H1 (cell line): ENCODE results near the gene RELL1. TPM values are rescaled to one million over a fixed set of nuclear protein-coding genes. Genes with fewer than 3 reads are reported as not detected.

Experiments
- CTCF ChIA-PET: fragments of 300-600 bp; sonication (Branson Sonifier 250); formaldehyde crosslinking; loops from one replicate; lab custom pipeline; 2021; ENCODE audit not compliant: partially characterized antibody; lab: Charles Lee
- POLR2A ChIA-PET: fragments of 300-600 bp; sonication (Branson Sonifier 250); formaldehyde crosslinking; loops from one replicate; lab custom pipeline; 2021; ENCODE audit warnings: inconsistent platforms; ENCODE audit not compliant: partially characterized antibody; lab: Charles Lee
- DNase-seq, 2 experiments: peaks; one replicate each; pipeline versions ENCODE4 v3.0.0 to v3.0.0-alpha.2; 2010 to 2022; ENCODE audit warnings: low spot score in 2 of 2, low read depth in 1 of 2, mixed read lengths in 1 of 2
- FAIRE-seq: peaks from 2 replicates; lab custom pipeline; 2011; peaks lifted over from hg19 to GRCh38; lab: Jason Lieb, UNC
- H2AFZ ChIP-seq: 2 replicates; pipeline ENCODE4 v1.8.1; 2012; ENCODE audit warnings: low read length, inconsistent platforms
- H2AK5ac ChIP-seq: 2 replicates; pipeline ENCODE4 v1.6.1; 2013; ENCODE audit warnings: low read depth, low read length
- H2BK120ac ChIP-seq: replicated peaks from 2 replicates; pipeline ENCODE3; 2013; ENCODE audit warnings: low read depth, low read length, inconsistent platforms
- H2BK12ac ChIP-seq: 2 replicates; pipeline ENCODE4 v1.6.1; 2013; ENCODE audit warnings: low read depth, low read length
- H2BK15ac ChIP-seq: 2 replicates; pipeline ENCODE4 v1.6.1; 2013; ENCODE audit warnings: low read length
- H2BK20ac ChIP-seq: 2 replicates; pipeline ENCODE4 v1.6.1; 2013; ENCODE audit warnings: low read length
- H2BK5ac ChIP-seq: 2 replicates; pipeline ENCODE4 v1.6.1; 2013; ENCODE audit warnings: low read depth, low read length
- H3K14ac ChIP-seq: 2 replicates; pipeline ENCODE4 v1.6.1; 2013; ENCODE audit warnings: inconsistent platforms; ENCODE audit not compliant: insufficient read length
- H3K18ac ChIP-seq: 2 replicates; pipeline ENCODE4 v1.6.1; 2013; ENCODE audit warnings: low read length; ENCODE audit errors: extremely low read depth
- H3K23ac ChIP-seq: 2 replicates; pipeline ENCODE4 v1.6.1; 2013; ENCODE audit warnings: inconsistent platforms; ENCODE audit not compliant: insufficient read length
- H3K23me2 ChIP-seq: 2 replicates; pipeline ENCODE4 v1.6.1; 2013; ENCODE audit warnings: low read depth, low read length
- H3K27ac ChIP-seq: 2 replicates; pipeline ENCODE4 v1.6.1; 2011; ENCODE audit warnings: low read depth, low read length, inconsistent platforms
- H3K27me3 ChIP-seq, 4 experiments: replicated peaks in 1 of 4; 1 replicate in 1 of 4; 2 replicates in 3 of 4; pipeline versions ENCODE4 v1.6.1 to v1.8.1; 2011 to 2013; ENCODE audit warnings: low read length in 3 of 4, mild to moderate bottlenecking in 3 of 4, inconsistent platforms in 2 of 4, mixed read lengths in 2 of 4, moderate library complexity in 1 of 4; ENCODE audit not compliant: control insufficient read depth in 3 of 4, insufficient read depth in 3 of 4; ENCODE audit errors: extremely low read depth in 1 of 4
- H3K36me3 ChIP-seq, 4 experiments: 2 replicates each; pipeline versions ENCODE4 v1.6.1 to v1.8.1; 2011 to 2013; ENCODE audit warnings: mild to moderate bottlenecking in 4 of 4, low read length in 3 of 4, moderate library complexity in 2 of 4, control low read depth in 1 of 4, inconsistent platforms in 1 of 4; ENCODE audit not compliant: insufficient read depth in 4 of 4, control insufficient read depth in 2 of 4
- H3K4ac ChIP-seq: replicated peaks from 2 replicates; pipeline ENCODE3; 2013; ENCODE audit warnings: low read length, low read depth, mixed read lengths, inconsistent platforms; ENCODE audit not compliant: insufficient read length
- H3K4me1 ChIP-seq, 4 experiments: replicated peaks in 1 of 4; 1 replicate in 1 of 4; 2 replicates in 3 of 4; pipeline versions ENCODE4 v1.6.1 to v1.8.1; 2011 to 2013; ENCODE audit warnings: low read length in 3 of 4, inconsistent platforms in 2 of 4, mixed read lengths in 1 of 4; ENCODE audit not compliant: insufficient read depth in 4 of 4, control insufficient read depth in 3 of 4
- H3K4me2 ChIP-seq, 2 experiments: 2 replicates each; pipeline versions ENCODE4 v1.6.1 to v1.8.1; 2011 to 2013; ENCODE audit warnings: low read depth in 2 of 2, low read length in 2 of 2, control low read depth in 1 of 2, inconsistent platforms in 1 of 2, mild to moderate bottlenecking in 1 of 2; ENCODE audit not compliant: insufficient read depth in 1 of 2
- H3K4me3 ChIP-seq, 4 experiments: fragments of 200-600, 300-600 bp in 1 of 4; sonication (generic), shearing (Covaris generic), sonication (Bioruptor Twin) in 1 of 4; 2 replicates each; pipeline versions ENCODE4 v1.5.1 to v1.8.1; 2011 to 2016; ENCODE audit warnings: low read length in 4 of 4, low read depth in 3 of 4, control low read depth in 2 of 4, inconsistent platforms in 2 of 4, mild to moderate bottlenecking in 2 of 4, mixed read lengths in 1 of 4, moderate library complexity in 1 of 4; ENCODE audit not compliant: insufficient read depth in 2 of 4; ENCODE audit errors: extremely low read depth in 1 of 4
- H3K56ac ChIP-seq: replicated peaks from 2 replicates; pipeline ENCODE3; 2013; ENCODE audit warnings: low read depth, mild to moderate bottlenecking, mixed read lengths, low read length, inconsistent platforms; ENCODE audit not compliant: insufficient read length
- H3K79me1 ChIP-seq: 2 replicates; pipeline ENCODE4 v1.6.1; 2013; ENCODE audit warnings: low read depth, low read length, control low read depth
- H3K79me2 ChIP-seq, 2 experiments: 2 replicates each; pipeline versions ENCODE4 v1.6.1 to v1.8.1; 2012 to 2013; ENCODE audit warnings: low read length in 2 of 2, mild to moderate bottlenecking in 2 of 2, inconsistent platforms in 1 of 2; ENCODE audit not compliant: insufficient read depth in 2 of 2, control insufficient read depth in 1 of 2
- H3K9ac ChIP-seq, 4 experiments: replicated peaks in 1 of 4; 1 replicate in 1 of 4; 2 replicates in 3 of 4; pipeline versions ENCODE4 v1.6.1 to v1.8.1; 2011 to 2013; ENCODE audit warnings: low read depth in 3 of 4, low read length in 3 of 4, control low read depth in 2 of 4, mild to moderate bottlenecking in 2 of 4, moderate library complexity in 2 of 4, inconsistent platforms in 1 of 4; ENCODE audit errors: extremely low read depth in 1 of 4
- H3K9me3 ChIP-seq, 2 experiments: 2 replicates each; pipeline versions ENCODE4 v1.6.1 to v1.8.1; 2012 to 2013; ENCODE audit warnings: mild to moderate bottlenecking in 2 of 2, moderate library complexity in 2 of 2, control low read depth in 1 of 2, inconsistent platforms in 1 of 2, low read depth in 1 of 2, low read length in 1 of 2, mixed read lengths in 1 of 2; ENCODE audit not compliant: insufficient read depth in 2 of 2
- H4K20me1 ChIP-seq, 2 experiments: replicated peaks in 1 of 2; 2 replicates each; pipeline versions ENCODE3 to v1.8.1; 2011 to 2013; ENCODE audit warnings: inconsistent platforms in 2 of 2, low read length in 2 of 2, mild to moderate bottlenecking in 1 of 2; ENCODE audit not compliant: insufficient read depth in 2 of 2, control insufficient read depth in 1 of 2
- H4K5ac ChIP-seq: 2 replicates; pipeline ENCODE4 v1.6.1; 2013; ENCODE audit warnings: low read length, low read depth, mixed read lengths, inconsistent platforms; ENCODE audit not compliant: insufficient read length
- H4K8ac ChIP-seq: 2 replicates; pipeline ENCODE4 v1.8.0; 2013; ENCODE audit warnings: mild to moderate bottlenecking, moderate library complexity, low read length, inconsistent platforms; ENCODE audit not compliant: insufficient read depth; ENCODE audit errors: extremely low read depth
- H4K91ac ChIP-seq: replicated peaks from 2 replicates; pipeline ENCODE3; 2013; ENCODE audit warnings: low read length, mixed read lengths, inconsistent platforms; ENCODE audit not compliant: insufficient read length
- BACH1 ChIP-seq: IDR thresholded peaks from 2 replicates; pipeline ENCODE4 v1.6.1; 2012; ENCODE audit warnings: low read length, improper control_type of control experiment
- KDM5A ChIP-seq: fragments of 200-600 bp; IDR thresholded peaks from 2 replicates; pipeline ENCODE4 v1.7.1; 2012; ENCODE audit warnings: mild to moderate bottlenecking, low read length, inconsistent platforms, mixed read lengths
- NRF1 ChIP-seq: IDR thresholded peaks from 2 replicates; pipeline ENCODE4 v1.6.1; 2011; ENCODE audit warnings: mild to moderate bottlenecking, low read depth, low read length, improper control_type of control experiment
- PHF8 ChIP-seq: fragments of 200-600 bp; sonication (generic); conservative IDR thresholded peaks from 2 replicates; pipeline ENCODE4 v1.7.1; 2012; ENCODE audit warnings: low read depth, mild to moderate bottlenecking, inconsistent platforms, low read length, moderate library complexity
- SIX5 ChIP-seq: IDR thresholded peaks from 2 replicates; pipeline ENCODE4 v1.6.1; 2011; ENCODE audit warnings: mild to moderate bottlenecking, low read depth, low read length
- SP1 ChIP-seq: IDR thresholded peaks from 2 replicates; pipeline ENCODE4 v1.6.1; 2011; ENCODE audit warnings: low read depth, low read length
- WGBS, 2 experiments: shearing (Covaris generic) in 1 of 2; methylation state at CpG; one replicate each; pipeline versions ENCODE4 v1.1.6 to v1.1.7; 2013 to 2015; ENCODE audit warnings: low lambda C conversion rate in 2 of 2, mixed read lengths in 2 of 2, inconsistent platforms in 1 of 2, low coverage in 1 of 2, missing lambda C conversion rate in 1 of 2; ENCODE audit not compliant: insufficient replicate concordance in 2 of 2, insufficient coverage in 1 of 2, insufficient read length in 1 of 2; ENCODE audit errors: extremely low coverage in 1 of 2, missing lambda C conversion rate in 1 of 2; 5-methylcytosine and 5-hydroxymethylcytosine counted together
- polyA plus RNA-seq, 7 experiments: library from polyadenylated mRNA; depleted of rRNA in 3 of 7; stranded (reverse) in 5 of 7; unstranded in 2 of 7; fragments of >200 nt in 5 of 7; fragments of 200-250 nt in 2 of 7; gene quantifications; 1 replicate in 5 of 7; 2 replicates in 1 of 7; 4 replicates in 1 of 7; pipeline versions ENCODE4 v1.2.1 to v1.2.3, GENCODE V29; 2011 to 2013; ENCODE audit warnings: missing spikeins in 2 of 7, mixed read lengths in 2 of 7
- total RNA-seq: library from RNA; stranded (reverse); fragmentation: NEBNext Ultra II Directional; extraction: Animal tissue kit (Norgen Biotek cat#: 25700); gene quantifications from 2 replicates; pipeline ENCODE4 v1.2.1, GENCODE V29; 2021

The RELL1 gene
- total and polyA plus RNA-seq, 2 of the 8 experiments (the other 6 are each of a cell fraction or from before 2014, with no cell fraction given): 2.1 to 14.1 TPM

DNA sequence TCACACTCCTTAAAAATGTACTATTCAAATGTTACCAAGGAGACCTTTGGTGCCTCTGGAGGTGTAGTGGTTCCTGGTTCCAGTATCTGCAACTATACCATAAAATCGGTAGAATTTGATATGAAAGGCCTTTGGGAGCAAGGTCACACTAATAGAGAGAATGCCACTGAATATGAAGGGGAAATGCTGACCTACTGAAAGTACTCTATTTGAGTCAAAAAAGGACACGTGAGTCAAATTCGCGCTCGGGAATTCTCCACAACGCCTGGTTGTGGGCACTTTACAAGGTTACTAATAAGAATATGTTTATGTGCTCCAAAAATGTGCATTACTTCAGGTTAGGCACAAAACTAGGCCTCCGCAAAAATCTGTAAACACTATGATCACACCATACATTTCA, 39.5 kb upstream of the RELL1 start:
- ChIA-PET POLR2A (no interaction called here), CTCF (interaction anchor here (0.6 kb wide), 1 partner anchor 1560 kb away, joined by 4 read pairs; no protein-coding TSS in a partner anchor)
- DNase-seq: no peak
- Histone ChIP-seq H2BK120ac (no peak overlapping the region), H3K4me2 (no peak overlapping the region), H2BK20ac (no peak overlapping the region), H3K79me1 (no peaks in the 10 kb centered on the region), H4K5ac (no peak overlapping the region), H2BK5ac (no peak overlapping the region), H3K27ac (no peak overlapping the region), H3K56ac (no peak overlapping the region), H2AFZ (no peak overlapping the region), H2BK12ac (no peak overlapping the region), H3K27me3 (no peaks in the 10 kb centered on the region), H3K36me3 (no peaks in the 10 kb centered on the region), H4K20me1 (no peaks in the 10 kb centered on the region), H4K8ac (no peak overlapping the region), H2BK15ac (no peak overlapping the region), H3K79me2 (no peaks in the 10 kb centered on the region), H4K91ac (no peak overlapping the region), H3K14ac (no peak overlapping the region), H2AK5ac (no peak overlapping the region), H3K18ac (no peak overlapping the region), H3K9ac (no peak overlapping the region), H3K4me3 (no peak overlapping the region), H3K4me1 (peaks cover 3 to 7% (median 5%) of the 10 kb centered on the region in 4 experiments; a peak in 4 of 7 replicates), H3K9me3 (no peaks in the 10 kb centered on the region), H3K23me2 (no peaks in the 10 kb centered on the region), H3K4ac (no peak overlapping the region), H3K23ac (no peak overlapping the region)
- no peak for FAIRE-seq
- TF ChIP-seq BACH1: no peak
- TF ChIP-seq SP1: no peak
- TF ChIP-seq KDM5A: no peak
- TF ChIP-seq NRF1: no peak
- TF ChIP-seq SIX5: no peak
- no peak for TF ChIP-seq PHF8
- 96% methylated on average over 7 of the region's 7 CpGs; no CpG with 5 or more reads in 1 of the 2 experiments for WGBS, 2 experiments
